NK-92 (cell line): ENCODE measurements around the gene RALGAPA2.
"Not testable (repeated sequence)": the region's sequence is repeated elsewhere in the genome, so short reads cannot be mapped to it uniquely, and the experiment has no call there.

Source experiments
- DNase-seq: peaks from one replicate; lab custom pipeline; 2025; ENCODE audit not compliant: unreplicated experiment; lab: John Stamatoyannopoulos, UW

The RALGAPA2 gene

GRCh38 chr20:20547876-20548266, 164.6 kb downstream of the RALGAPA2 start:
- DNase-seq, result no peak

GRCh38 chr20:20547221-20547875, 165.1 kb downstream of the RALGAPA2 start:
- no peak for DNase-seq

GRCh38 chr20:20546402-20546801, 166.0 kb downstream of the RALGAPA2 start:
- no peak for DNase-seq

- DNase-seq, result not testable (repeated sequence)
Observed at GRCh38 chr20:20543348-20543747, 169.1 kb downstream of the RALGAPA2 start.

- no peak for DNase-seq
Observed at GRCh38 chr20:20536240-20536933, 176.1 kb downstream of the RALGAPA2 start.

GRCh38 chr20:20535051-20535450, 177.4 kb downstream of the RALGAPA2 start:
- no peak for DNase-seq

GRCh38 chr20:20531283-20531682, 181.2 kb downstream of the RALGAPA2 start:
- no peak for DNase-seq

GRCh38 chr20:20530428-20531151, 181.9 kb downstream of the RALGAPA2 start:
- DNase-seq, result no peak

- no peak for DNase-seq
Observed at GRCh38 chr20:20529597-20529996, 182.8 kb downstream of the RALGAPA2 start.

- no peak for DNase-seq
Observed at GRCh38 chr20:20528861-20529260, 183.6 kb downstream of the RALGAPA2 start.

GRCh38 chr20:20527661-20528060, 184.8 kb downstream of the RALGAPA2 start:
- DNase-seq, result no peak

GRCh38 chr20:20525756-20526155, 186.7 kb downstream of the RALGAPA2 start:
- DNase-seq, result no peak

- no peak for DNase-seq
Observed at GRCh38 chr20:20525214-20525613, 187.2 kb downstream of the RALGAPA2 start.

GRCh38 chr20:20524756-20525155, 187.7 kb downstream of the RALGAPA2 start:
- DNase-seq, result no peak

GRCh38 chr20:20521736-20522135, 190.7 kb downstream of the RALGAPA2 start:
- no peak for DNase-seq

GRCh38 chr20:20520776-20521175, 191.7 kb downstream of the RALGAPA2 start:
- no peak for DNase-seq

- no peak for DNase-seq
Observed at GRCh38 chr20:20519269-20519668, 193.2 kb downstream of the RALGAPA2 start.

- no peak for DNase-seq
Observed at GRCh38 chr20:20518263-20518662, 194.2 kb downstream of the RALGAPA2 start.

- no peak for DNase-seq
Observed at GRCh38 chr20:20517296-20517695, 195.1 kb downstream of the RALGAPA2 start.

- no peak for DNase-seq
Observed at GRCh38 chr20:20513720-20514119, 198.7 kb downstream of the RALGAPA2 start.

- DNase-seq, result no peak
Observed at GRCh38 chr20:20505554-20505953, 206.9 kb downstream of the RALGAPA2 start.
